Activated CD4-positive, alpha-beta memory T cell treated with anti-CD3 and anti-CD28 coated beads, Interleukin-2, amount 10 ng/mL, durations not matched to agents 7 days and 5 days (primary cell): ENCODE data around the gene PITPNB. TPM values are rescaled to one million over a fixed set of nuclear protein-coding genes. Genes with fewer than 3 reads are reported as not detected.

Experiments
- CTCF ChIA-PET: fragments of 350-600 bp; sonication (Branson Sonifier 250); formaldehyde crosslinking; loops from one replicate; lab custom pipeline; 2021; ENCODE audit warnings: antibody characterized with exemption, inconsistent platforms; lab: Charles Lee
- POLR2A ChIA-PET: fragments of 350-600 bp; sonication (Branson Sonifier 250); formaldehyde crosslinking; loops from one replicate; lab custom pipeline; 2021; ENCODE audit warnings: antibody characterized with exemption; lab: Charles Lee
- DNase-seq: peaks from one replicate; pipeline ENCODE4 v3.0.0-alpha.2; 2020
- H3K27ac Mint-ChIP-seq: one replicate; pipeline ENCODE4 v1.8.0; 2021; ENCODE audit warnings: mild to moderate bottlenecking, mixed read lengths
- H3K27me3 Mint-ChIP-seq: one replicate; pipeline ENCODE4 v1.8.0; 2021; ENCODE audit warnings: mixed read lengths
- H3K36me3 Mint-ChIP-seq: one replicate; pipeline ENCODE4 v1.8.0; 2021; ENCODE audit warnings: low read depth, mixed read lengths
- H3K4me1 Mint-ChIP-seq: one replicate; pipeline ENCODE4 v1.8.0; 2021; ENCODE audit warnings: mixed read lengths
- H3K4me3 Mint-ChIP-seq: one replicate; pipeline ENCODE4 v1.8.0; 2021; ENCODE audit warnings: mild to moderate bottlenecking, mixed read lengths
- H3K9me3 Mint-ChIP-seq: one replicate; pipeline ENCODE4 v1.8.0; 2021; ENCODE audit warnings: mixed read lengths
- total RNA-seq, 2 experiments: library from RNA; stranded (reverse); gene quantifications; one replicate each; pipeline ENCODE4 v1.2.3, GENCODE V29; 2021

PITPNB gene
- total RNA-seq, 2 experiments from 2014 or later, result 85.7 to 96.0 TPM

DNA sequence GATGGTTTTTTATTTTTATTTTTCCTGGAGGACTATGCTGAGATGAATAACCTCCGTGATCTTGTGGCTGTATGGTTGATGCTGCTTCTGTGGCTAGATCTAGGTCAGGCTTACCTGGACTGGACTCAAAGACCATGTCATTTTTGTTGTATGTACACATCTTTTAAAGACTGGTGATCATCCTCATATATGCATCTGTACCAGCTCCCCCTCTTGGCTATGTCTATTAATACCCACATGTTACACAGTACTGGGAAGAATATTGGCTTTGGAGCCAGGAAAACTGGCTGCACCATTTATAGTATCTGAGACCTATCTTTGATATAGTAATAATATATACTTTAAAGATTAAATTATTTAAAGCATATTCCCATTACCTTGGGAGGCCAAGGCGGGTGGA lies 18.4 kb upstream of the PITPNB start:
- CTCF ChIA-PET, result interaction anchor here (0.8 to 1.1 kb wide), 2 partner anchors 46 to 62 kb away, joined by 3 read pairs; no protein-coding TSS in a partner anchor
- Mint-ChIP-seq H3K27me3 (no peaks in the 10 kb centered on the region), H3K36me3 (no peaks in the 10 kb centered on the region)

DNA sequence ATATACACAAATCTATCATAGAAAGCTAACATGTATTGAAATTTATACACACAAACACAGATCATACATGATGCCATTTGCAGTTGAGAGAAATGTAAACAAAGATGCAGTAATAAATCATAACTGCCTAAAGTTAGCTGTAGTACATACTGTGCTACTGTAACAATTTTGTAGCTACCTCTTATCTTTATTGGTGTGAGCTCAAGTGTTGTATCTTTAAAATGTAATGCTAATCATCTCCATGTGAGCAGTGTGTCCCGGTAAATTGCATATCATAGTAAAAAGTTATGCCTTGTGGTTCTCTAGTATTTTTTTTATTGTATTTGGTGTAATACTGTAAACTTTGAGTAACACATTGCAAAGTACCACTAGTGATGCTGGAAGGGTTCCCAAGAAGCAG lies 16.8 kb upstream of the PITPNB start:
- no peaks in the 10 kb centered on the region for H3K36me3 Mint-ChIP-seq
- no peak overlapping the region for H3K4me3 Mint-ChIP-seq
- POLR2A ChIA-PET, result no interaction called here
- H3K9me3 Mint-ChIP-seq, result no peaks in the 10 kb centered on the region
- H3K27me3 Mint-ChIP-seq, result no peaks in the 10 kb centered on the region
- no peak for DNase-seq
- H3K4me1 Mint-ChIP-seq, result no peaks in the 10 kb centered on the region
- H3K27ac Mint-ChIP-seq, result no peak overlapping the region
- CTCF ChIA-PET, result interaction anchor here (0.5 to 1.1 kb wide), 3 partner anchors 49 to 135 kb away, joined by 3 to 4 read pairs (median 3); no protein-coding TSS in a partner anchor

More for the DNA sequence above, 18.4 kb upstream of the PITPNB start:
- no peak overlapping the region for H3K4me3 Mint-ChIP-seq
- no peaks in the 10 kb centered on the region for H3K4me1 Mint-ChIP-seq
- H3K9me3 Mint-ChIP-seq, result no peaks in the 10 kb centered on the region
- POLR2A ChIA-PET, result no interaction called here
- DNase-seq, result no peak
- H3K27ac Mint-ChIP-seq, result no peak overlapping the region

DNA sequence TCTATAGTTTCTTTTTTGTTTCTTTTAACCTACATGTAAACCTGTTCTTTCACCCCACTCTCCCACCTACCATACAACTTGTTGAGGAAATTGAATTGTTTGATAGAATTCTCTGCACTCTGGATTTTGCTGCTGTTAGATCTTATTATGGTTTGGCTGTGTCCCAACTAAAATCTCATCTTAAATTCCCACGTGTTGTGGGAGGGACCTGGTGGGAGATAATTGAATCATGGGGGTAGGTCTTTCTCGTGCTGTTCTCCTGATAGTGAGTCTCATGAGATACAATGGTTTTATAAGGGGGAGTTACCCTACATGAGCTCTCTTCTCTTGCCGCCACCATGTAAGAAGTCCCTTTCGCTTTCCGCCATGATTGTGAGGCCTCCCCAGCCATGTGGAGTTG lies 15.0 kb upstream of the PITPNB start:
- Mint-ChIP-seq H3K27me3 (no peaks in the 10 kb centered on the region), H3K9me3 (no peaks in the 10 kb centered on the region), H3K4me1 (no peaks in the 10 kb centered on the region), H3K27ac (no peak overlapping the region), H3K4me3 (no peak overlapping the region), H3K36me3 (no peaks in the 10 kb centered on the region)
- ChIA-PET CTCF (interaction anchor here (1.0 kb wide), 1 partner anchor 53 kb away, joined by 3 read pairs; no protein-coding TSS in a partner anchor), POLR2A (no interaction called here)
- DNase-seq, result no peak

- POLR2A ChIA-PET, result no interaction called here
- Mint-ChIP-seq H3K4me1 (no peaks in the 10 kb centered on the region), H3K9me3 (no peaks in the 10 kb centered on the region), H3K4me3 (no peak overlapping the region), H3K27ac (no peak overlapping the region), H3K36me3 (no peaks in the 10 kb centered on the region), H3K27me3 (no peaks in the 10 kb centered on the region)
- DNase-seq, result no peak
- CTCF ChIA-PET, result interaction anchor here (1.0 kb wide), 1 partner anchor 52 kb away, joined by 3 read pairs; no protein-coding TSS in a partner anchor
These were observed 14.3 kb upstream of the PITPNB start for GRCh38 chr22:27933186-27933983.

- POLR2A ChIA-PET, result interaction anchor here (1.1 kb wide), 1 partner anchor 11 kb away, joined by 6 read pairs; the partner anchor contains the start of gene PITPNB
- no peaks in the 10 kb centered on the region for H3K9me3 Mint-ChIP-seq
- CTCF ChIA-PET, result interaction anchor here (2.1 kb wide), 1 partner anchor 11 kb away, joined by 7 read pairs; the partner anchor contains the start of gene PITPNB
- peaks cover 3% of the 10 kb centered on the region for H3K4me1 Mint-ChIP-seq
- no peak overlapping the region for H3K4me3 Mint-ChIP-seq
- no peak for DNase-seq
- no peak overlapping the region for H3K27ac Mint-ChIP-seq
- H3K27me3 Mint-ChIP-seq, result no peaks in the 10 kb centered on the region
- H3K36me3 Mint-ChIP-seq, result peaks cover 5% of the 10 kb centered on the region
These were observed 11.4 kb upstream of the PITPNB start for GRCh38 chr22:27930331-27931060.

DNA sequence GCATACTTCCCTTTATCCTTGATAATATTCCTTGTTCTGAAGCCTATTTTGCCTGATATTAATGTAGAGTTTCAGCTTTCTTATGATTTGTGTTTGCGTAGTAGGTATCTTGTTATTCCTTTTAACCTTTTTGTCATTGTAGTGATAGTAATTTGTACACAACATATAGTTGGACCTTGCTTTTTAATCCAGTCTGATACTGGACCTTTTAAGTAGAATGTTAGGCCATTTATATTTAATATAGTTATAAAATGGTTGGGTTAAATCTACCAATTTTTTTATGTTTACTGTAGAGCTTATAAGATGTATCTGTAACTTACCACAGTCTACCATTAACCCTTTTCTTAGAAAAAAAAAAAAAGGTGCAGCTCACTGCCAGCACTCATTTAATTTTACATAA lies 8.6 kb upstream of the PITPNB start:
- H3K27me3 Mint-ChIP-seq, result no peaks in the 10 kb centered on the region
- POLR2A ChIA-PET, result interaction anchor here (2.0 kb wide), 1 partner anchor 9 kb away, joined by 5 read pairs; the partner anchor contains the start of gene PITPNB

DNA sequence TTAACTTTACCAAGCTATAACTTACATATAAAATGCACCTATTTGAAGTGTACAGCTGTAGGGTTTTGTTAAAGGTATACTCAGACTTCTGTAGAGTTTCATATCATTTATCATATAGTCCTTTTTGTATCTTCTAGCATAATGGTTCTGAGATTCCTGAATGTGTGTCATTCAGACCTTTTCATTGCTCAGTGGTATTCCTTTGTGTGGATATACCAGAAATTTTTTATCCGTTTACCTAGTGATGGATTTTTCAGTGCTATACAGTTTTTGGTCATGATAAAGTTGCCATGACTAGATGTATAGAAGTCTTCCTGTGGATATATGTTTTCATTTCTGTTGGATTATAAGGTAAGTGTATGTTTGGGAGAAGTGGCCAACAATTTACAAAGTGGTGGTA lies 6.3 kb upstream of the PITPNB start:
- ChIA-PET POLR2A (no interaction called here), CTCF (interaction anchor here (1.6 kb wide), 1 partner anchor 38 kb away, joined by 3 read pairs; no protein-coding TSS in a partner anchor)
- peaks cover 27% of the 10 kb centered on the region for H3K36me3 Mint-ChIP-seq
- no peak overlapping the region for H3K27ac Mint-ChIP-seq
- H3K4me3 Mint-ChIP-seq, result no peak overlapping the region
- peaks cover 32% of the 10 kb centered on the region for H3K4me1 Mint-ChIP-seq
- H3K9me3 Mint-ChIP-seq, result no peaks in the 10 kb centered on the region
- H3K27me3 Mint-ChIP-seq, result no peaks in the 10 kb centered on the region
- no peak for DNase-seq

More for the DNA sequence above, 8.6 kb upstream of the PITPNB start:
- DNase-seq, result no peak
- Mint-ChIP-seq H3K9me3 (no peaks in the 10 kb centered on the region), H3K27ac (no peak overlapping the region), H3K4me1 (peaks cover 13% of the 10 kb centered on the region), H3K36me3 (peaks cover 16% of the 10 kb centered on the region), H3K4me3 (no peak overlapping the region)
- CTCF ChIA-PET, result no interaction called here

DNA sequence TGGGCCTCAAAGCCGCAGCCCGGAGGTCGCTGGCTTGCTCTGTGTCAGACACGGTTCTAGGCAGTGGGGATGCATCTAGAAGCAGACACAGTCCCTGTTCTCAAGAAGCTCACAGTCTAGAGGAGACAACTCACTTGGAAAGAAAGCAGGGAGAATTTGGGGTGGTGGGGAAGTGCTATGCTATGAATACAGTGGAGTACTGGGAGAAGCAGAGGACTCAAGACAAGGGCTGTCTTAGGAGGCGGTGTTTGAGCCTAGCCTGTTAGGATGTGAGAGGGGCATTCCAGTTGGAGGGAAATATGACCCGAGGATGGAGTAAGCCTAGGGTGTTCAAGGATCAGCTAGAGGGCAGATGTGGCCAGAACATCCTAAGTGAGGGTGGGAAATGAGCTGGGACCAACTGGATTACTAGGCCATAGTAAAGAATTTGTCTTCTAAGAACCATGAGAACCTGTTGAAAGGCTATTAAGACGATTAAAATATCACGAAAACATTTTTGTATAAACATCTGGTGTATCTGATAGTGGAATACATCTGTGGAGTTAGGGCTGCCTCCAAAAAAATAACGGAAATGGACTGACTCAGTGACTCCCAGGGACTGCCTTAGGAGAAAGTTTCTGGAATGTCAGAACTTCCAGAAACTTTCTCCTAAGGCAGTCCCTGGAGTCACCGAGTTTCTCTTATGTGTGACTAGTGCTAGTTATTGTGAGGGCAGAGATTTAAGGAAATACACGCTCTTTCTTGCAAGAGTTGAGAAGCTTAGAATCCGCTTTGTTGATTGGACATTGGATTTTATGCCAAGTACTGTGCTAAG lies 1.1 kb upstream of the PITPNB start:
- Mint-ChIP-seq H3K36me3 (peaks cover 54% of the 10 kb centered on the region), H3K4me1 (peaks cover 68% of the 10 kb centered on the region), H3K4me3 (peak overlapping the region; percentile 100), H3K27ac (peak overlapping the region; percentile 99), H3K27me3 (no peaks in the 10 kb centered on the region), H3K9me3 (no peaks in the 10 kb centered on the region)
- ChIA-PET CTCF (interaction anchor here (0.8 to 2.5 kb wide), 9 partner anchors 10 to 523 kb away, joined by 3 to 19 read pairs (median 4); no protein-coding TSS in a partner anchor), POLR2A (interaction anchor here (0.5 to 4.4 kb wide), 12 partner anchors 9 to 1441 kb away, joined by 3 to 43 read pairs (median 4); partner anchors contain the start of genes HPS4 and SRRD)
- no peak for DNase-seq

- CTCF ChIA-PET, result interaction anchor here (0.7 to 2.5 kb wide), 13 partner anchors 12 to 854 kb away, joined by 3 to 19 read pairs (median 4); partner anchors contain the start of gene CCDC117
- Mint-ChIP-seq H3K36me3 (peaks cover 53% of the 10 kb centered on the region), H3K4me1 (peaks cover 80% of the 10 kb centered on the region)
These were observed 475 bp downstream of the PITPNB start for GRCh38 chr22:27918341-27919221.

DNA sequence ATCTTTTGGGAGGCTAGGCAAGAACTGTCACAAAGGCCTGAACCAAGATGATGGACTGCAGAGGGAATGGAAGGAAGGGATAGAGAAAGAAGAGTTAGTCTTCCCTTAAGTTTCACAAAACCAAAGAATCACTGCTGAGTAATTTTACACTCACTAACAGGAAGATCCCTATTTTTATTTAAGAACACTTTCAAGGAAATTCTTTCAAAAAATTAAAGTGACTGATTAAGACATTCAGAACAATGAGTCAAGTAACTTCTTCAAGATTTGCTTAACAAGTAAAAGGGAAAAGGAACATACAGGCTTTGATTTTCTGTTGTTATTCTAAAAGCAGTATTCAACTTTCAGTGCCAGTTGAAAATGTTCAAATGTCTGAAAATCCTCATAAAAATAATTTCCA lies 3.1 kb downstream of the PITPNB start:
- peaks cover 79% of the 10 kb centered on the region for H3K4me1 Mint-ChIP-seq
- H3K4me3 Mint-ChIP-seq, result no peak overlapping the region
- CTCF ChIA-PET, result no interaction called here
- peaks cover 48% of the 10 kb centered on the region for H3K36me3 Mint-ChIP-seq
- H3K9me3 Mint-ChIP-seq, result no peaks in the 10 kb centered on the region
- POLR2A ChIA-PET, result interaction anchor here (1.2 to 2.4 kb wide), 2 partner anchors 13 to 17 kb away, joined by 3 to 7 read pairs; no protein-coding TSS in a partner anchor
- H3K27me3 Mint-ChIP-seq, result no peaks in the 10 kb centered on the region
- no peak overlapping the region for H3K27ac Mint-ChIP-seq
- DNase-seq, result no peak

More at GRCh38 chr22:27918341-27919221, 475 bp downstream of the PITPNB start:
- no peaks in the 10 kb centered on the region for H3K9me3 Mint-ChIP-seq
- H3K27me3 Mint-ChIP-seq, result no peaks in the 10 kb centered on the region
- POLR2A ChIA-PET, result interaction anchor here (0.7 to 4.4 kb wide), 17 partner anchors 7 to 1440 kb away, joined by 3 to 43 read pairs (median 4); partner anchors contain the start of genes CCDC117, HPS4 and SRRD
- peak; percentile 60 for DNase-seq
- H3K27ac Mint-ChIP-seq, result peak overlapping the region; percentile 99
- H3K4me3 Mint-ChIP-seq, result peak overlapping the region; percentile 100

DNA sequence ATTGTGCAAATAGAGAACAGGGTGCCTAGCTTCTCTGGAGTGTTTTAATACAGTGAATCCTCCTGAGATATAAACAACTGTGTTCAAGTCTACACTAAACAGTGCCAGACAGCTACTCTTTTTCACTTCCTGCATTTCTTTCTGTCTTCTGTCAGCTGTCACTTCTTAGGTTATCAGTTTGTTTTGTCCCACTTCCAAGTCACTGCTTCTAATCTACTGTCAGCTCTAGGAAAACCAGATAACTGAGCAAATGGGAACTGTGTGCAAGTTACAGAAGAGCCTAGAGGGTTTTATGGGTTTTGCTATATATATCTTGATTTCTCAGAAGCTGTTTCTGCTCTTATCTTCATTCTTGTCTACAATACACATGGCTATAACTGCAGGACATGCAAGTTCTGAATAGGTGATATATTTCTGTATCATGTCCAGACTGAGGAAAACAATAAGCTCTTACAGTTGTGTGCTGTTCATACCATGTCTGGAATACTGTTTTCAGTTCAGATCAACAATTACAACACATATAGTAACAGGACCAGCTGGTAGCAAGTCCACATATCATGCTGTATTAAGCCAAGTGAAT lies 5.8 kb downstream of the PITPNB start:
- Mint-ChIP-seq H3K36me3 (peaks cover 60% of the 10 kb centered on the region), H3K4me3 (no peak overlapping the region), H3K4me1 (peaks cover 67% of the 10 kb centered on the region), H3K9me3 (no peaks in the 10 kb centered on the region), H3K27ac (peak overlapping the region; percentile 30), H3K27me3 (no peaks in the 10 kb centered on the region)
- CTCF ChIA-PET, result interaction anchor here (1.0 to 2.0 kb wide), 4 partner anchors 12 to 32 kb away, joined by 4 to 8 read pairs (median 4); no protein-coding TSS in a partner anchor
- no peak for DNase-seq
- POLR2A ChIA-PET, result interaction anchor here (0.8 to 1.5 kb wide), 2 partner anchors 12 to 14 kb away, joined by 3 to 7 read pairs; no protein-coding TSS in a partner anchor
